ENCODE results near the gene EIF3L. TPM values are rescaled to one million over a fixed set of nuclear protein-coding genes. Genes with fewer than 3 reads are reported as not detected.

EIF3L gene
- total RNA-seq, 2 donors from 2014 or later, result 271 to 340 TPM

GRCh38 chr22:37894939-37895670, 45.9 kb downstream of the EIF3L start:
- Mint-ChIP-seq H3K4me1 (ENCODE audit: low read depth in 2 of 2) (peaks cover 17 to 21% of the 10 kb centered on the region in 2 donors), H3K4me3 (no peak overlapping the region), H3K36me3 (peaks cover 10% of the 10 kb centered on the region), H3K27me3 (no peaks in the 10 kb centered on the region), H3K27ac (peak overlapping the region; percentile 81 to 92), H3K9me3 (no peaks in the 10 kb centered on the region)
- ATAC-seq, result no peak
- no peak for DNase-seq (ENCODE audit: low spot score)

GRCh38 chr22:37896181-37896592, 47.0 kb downstream of the EIF3L start:
- no peaks in the 10 kb centered on the region for H3K9me3 Mint-ChIP-seq
- peaks cover 17 to 21% of the 10 kb centered on the region in 2 donors for H3K4me1 Mint-ChIP-seq (ENCODE audit: low read depth in 2 of 2)
- peak overlapping the region; percentile 81 to 92 for H3K27ac Mint-ChIP-seq
- H3K4me3 Mint-ChIP-seq, result peak overlapping the region; percentile 39
- DNase-seq (ENCODE audit: low spot score) (no peak), ATAC-seq (peak; percentile 90 to 95)
- H3K36me3 Mint-ChIP-seq, result peaks cover 9% of the 10 kb centered on the region
- no peaks in the 10 kb centered on the region for H3K27me3 Mint-ChIP-seq

GRCh38 chr22:37896939-37897338, 47.7 kb downstream of the EIF3L start:
- Mint-ChIP-seq H3K4me1 (ENCODE audit: low read depth in 2 of 2) (peaks cover 17 to 21% of the 10 kb centered on the region in 2 donors), H3K9me3 (no peaks in the 10 kb centered on the region), H3K27me3 (no peaks in the 10 kb centered on the region), H3K36me3 (peaks cover 1% of the 10 kb centered on the region), H3K27ac (peak overlapping the region; percentile 81 to 92), H3K4me3 (peak overlapping the region; percentile 39)
- no peak for ATAC-seq
- DNase-seq (ENCODE audit: low spot score), result no peak

GRCh38 chr22:37897807-37898206, 48.6 kb downstream of the EIF3L start:
- peaks cover 17 to 21% of the 10 kb centered on the region in 2 donors for H3K4me1 Mint-ChIP-seq (ENCODE audit: low read depth in 2 of 2)
- peak overlapping the region in 1 of 2 donors; percentile 66 for H3K27ac Mint-ChIP-seq
- no peaks in the 10 kb centered on the region for H3K9me3 Mint-ChIP-seq
- H3K27me3 Mint-ChIP-seq, result no peaks in the 10 kb centered on the region
- H3K4me3 Mint-ChIP-seq, result no peak overlapping the region
- ATAC-seq (no peak), DNase-seq (ENCODE audit: low spot score) (no peak)
- no peaks in the 10 kb centered on the region for H3K36me3 Mint-ChIP-seq

- H3K4me3 Mint-ChIP-seq, result no peak overlapping the region
- H3K27me3 Mint-ChIP-seq, result no peaks in the 10 kb centered on the region
- ATAC-seq (no peak), DNase-seq (ENCODE audit: low spot score) (no peak)
- H3K27ac Mint-ChIP-seq, result peak overlapping the region in 1 of 2 donors; percentile 66
- H3K4me1 Mint-ChIP-seq (ENCODE audit: low read depth in 2 of 2), result peaks cover 17 to 21% of the 10 kb centered on the region in 2 donors
- no peaks in the 10 kb centered on the region for H3K9me3 Mint-ChIP-seq
- H3K36me3 Mint-ChIP-seq, result no peaks in the 10 kb centered on the region
Measured at GRCh38 chr22:37898441-37899181, 49.4 kb downstream of the EIF3L start.

- peaks cover 24 to 25% of the 10 kb centered on the region in 2 donors for H3K4me1 Mint-ChIP-seq (ENCODE audit: low read depth in 2 of 2)
- DNase-seq (ENCODE audit: low spot score), result no peak
- no peaks in the 10 kb centered on the region for H3K9me3 Mint-ChIP-seq
- peak overlapping the region; percentile 74 for H3K4me3 Mint-ChIP-seq
- H3K36me3 Mint-ChIP-seq, result no peaks in the 10 kb centered on the region
- no peaks in the 10 kb centered on the region for H3K27me3 Mint-ChIP-seq
- no peak for ATAC-seq
- peak overlapping the region; percentile 66 to 73 for H3K27ac Mint-ChIP-seq
Measured at GRCh38 chr22:37904572-37905533, 55.6 kb downstream of the EIF3L start.

- no peaks in the 10 kb centered on the region for H3K27me3 Mint-ChIP-seq
- DNase-seq (ENCODE audit: low spot score), result peak; percentile 82
- peaks cover 24 to 25% of the 10 kb centered on the region in 2 donors for H3K4me1 Mint-ChIP-seq (ENCODE audit: low read depth in 2 of 2)
- H3K4me3 Mint-ChIP-seq, result peak within 1 kb of the TSS; percentile 80
- no peaks in the 10 kb centered on the region for H3K9me3 Mint-ChIP-seq
- H3K36me3 Mint-ChIP-seq, result no peaks in the 10 kb centered on the region
- H3K27ac Mint-ChIP-seq, result peak within 1 kb of the TSS; percentile 66 to 73
- ATAC-seq, result peak; percentile 92 to 95
Measured at GRCh38 chr22:37905534-37906363, 56.5 kb downstream of the EIF3L start, which contains the start of gene MICALL1. Gene MICALL1 (plus strand): TSS chr22:37906297. CDS start chr22:37906423, 126 bp downstream.

- DNase-seq (ENCODE audit: low spot score) (no peak), ATAC-seq (peak; percentile 46)
- Mint-ChIP-seq H3K9me3 (no peaks in the 10 kb centered on the region), H3K27me3 (no peaks in the 10 kb centered on the region), H3K4me3 (peak overlapping the region; percentile 80), H3K27ac (peak overlapping the region; percentile 13 to 59), H3K4me1 (ENCODE audit: low read depth in 2 of 2) (peaks cover 24 to 25% of the 10 kb centered on the region in 2 donors), H3K36me3 (no peaks in the 10 kb centered on the region)
Measured at GRCh38 chr22:37906364-37907008, 57.3 kb downstream of the EIF3L start.

GRCh38 chr22:37907036-37907954, 58.1 kb downstream of the EIF3L start:
- ATAC-seq (no peak), DNase-seq (ENCODE audit: low spot score) (no peak)
- no peaks in the 10 kb centered on the region for H3K27me3 Mint-ChIP-seq
- H3K27ac Mint-ChIP-seq, result peak overlapping the region; percentile 13 to 59
- H3K4me3 Mint-ChIP-seq, result peak overlapping the region; percentile 80
- peaks cover 24 to 25% of the 10 kb centered on the region in 2 donors for H3K4me1 Mint-ChIP-seq (ENCODE audit: low read depth in 2 of 2)
- H3K36me3 Mint-ChIP-seq, result no peaks in the 10 kb centered on the region
- H3K9me3 Mint-ChIP-seq, result no peaks in the 10 kb centered on the region

GRCh38 chr22:37909766-37910165, 60.5 kb downstream of the EIF3L start:
- Mint-ChIP-seq H3K27me3 (no peaks in the 10 kb centered on the region), H3K4me1 (ENCODE audit: low read depth in 2 of 2) (peaks cover 23 to 25% of the 10 kb centered on the region in 2 donors), H3K4me3 (no peak overlapping the region), H3K27ac (no peak overlapping the region), H3K36me3 (no peaks in the 10 kb centered on the region), H3K9me3 (no peaks in the 10 kb centered on the region)
- DNase-seq (ENCODE audit: low spot score) (no peak), ATAC-seq (no peak)

- H3K36me3 Mint-ChIP-seq, result no peaks in the 10 kb centered on the region
- no peak overlapping the region for H3K4me3 Mint-ChIP-seq
- peaks cover 15 to 17% of the 10 kb centered on the region in 2 donors for H3K4me1 Mint-ChIP-seq (ENCODE audit: low read depth in 2 of 2)
- no peaks in the 10 kb centered on the region for H3K9me3 Mint-ChIP-seq
- H3K27ac Mint-ChIP-seq, result no peak overlapping the region
- DNase-seq (ENCODE audit: low spot score) (no peak), ATAC-seq (no peak)
- H3K27me3 Mint-ChIP-seq, result no peaks in the 10 kb centered on the region
Measured at GRCh38 chr22:37910890-37911672, 61.9 kb downstream of the EIF3L start.

Data from natural killer cell treated with Interleukin-12 subunit alpha and Interleukin-12 subunit beta and Interleukin-15 and Interleukin-18, amount 100 ng/mL, for 72 hours (primary cell).